Kidney (tissue), 14 donors: ENCODE data around the gene ZNF628. TPM values are rescaled to one million over a fixed set of nuclear protein-coding genes. Genes with fewer than 3 reads are reported as not detected.

Source experiments
- DNase-seq, 5 donors: peaks; one replicate each; pipeline ENCODE4 v3.0.0-alpha.2; 2013 to 2020
- FAIRE-seq: peaks from 2 replicates; lab custom pipeline; 2012; peaks lifted over from hg19 to GRCh38; lab: Jason Lieb, UNC
- H3K27ac ChIP-seq, 2 donors: one replicate each; pipeline ENCODE4 v1.7.0; 2013; ENCODE audit warnings: low read depth in 2 of 2, low read length in 2 of 2, inconsistent platforms in 1 of 2
- H3K27me3 ChIP-seq: one replicate; pipeline ENCODE4 v1.7.1; 2013; ENCODE audit warnings: low read length, inconsistent platforms; ENCODE audit not compliant: control insufficient read depth, insufficient read depth
- H3K36me3 ChIP-seq, 3 donors: one replicate each; pipeline versions ENCODE4 v1.7.0 to v1.7.1; 2013; ENCODE audit warnings: low read length in 3 of 3, control low read depth in 1 of 3, inconsistent platforms in 1 of 3; ENCODE audit not compliant: insufficient read depth in 3 of 3, control insufficient read depth in 2 of 3
- H3K4me1 ChIP-seq, 3 donors: one replicate each; pipeline versions ENCODE4 v1.7.0 to v1.7.1; 2013; ENCODE audit warnings: low read length in 3 of 3, inconsistent platforms in 1 of 3, low read depth in 1 of 3; ENCODE audit not compliant: control insufficient read depth in 2 of 3, insufficient read depth in 2 of 3
- H3K4me3 ChIP-seq, 3 donors: one replicate each; pipeline versions ENCODE4 v1.7.0 to v1.8.1; 2013; ENCODE audit warnings: low read length in 3 of 3, control low read depth in 1 of 3, inconsistent platforms in 1 of 3
- H3K9ac ChIP-seq, 3 donors: one replicate each; pipeline versions ENCODE4 v1.7.0 to v1.7.1; 2013; ENCODE audit warnings: low read length in 3 of 3, control low read depth in 1 of 3, inconsistent platforms in 1 of 3
- H3K9me3 ChIP-seq, 3 donors: one replicate each; pipeline versions ENCODE4 v1.7.0 to v1.7.1; 2013; ENCODE audit warnings: low read length in 3 of 3, control low read depth in 1 of 3, inconsistent platforms in 1 of 3; ENCODE audit not compliant: control insufficient read depth in 2 of 3, insufficient read depth in 1 of 3
- CTCF ChIP-seq: IDR thresholded peaks from 3 replicates; pipeline ENCODE4 v1.5.1; 2012; ENCODE audit warnings: mild to moderate bottlenecking, moderate library complexity, borderline replicate concordance; ENCODE audit not compliant: insufficient read depth; ENCODE audit errors: extremely low read depth
- intact Hi-C: fragments of 100-400 bp; cut with DNase I; formaldehyde crosslinking; loops from one replicate; pipeline ENCODE4 v1.11.1; 2022
- polyA plus RNA-seq: library from polyadenylated mRNA; stranded (reverse); fragments of 350-450 nt; fragmentation: Illumina TruSeq; extraction: RNeasy Lipid Tissue Mini Kit (QIAGEN cat#74804); gene quantifications from one replicate; pipeline ENCODE4 v1.2.3, GENCODE V29; 2014; ENCODE audit warnings: low read depth, low replicate concordance; ENCODE audit not compliant: insufficient read depth
- total RNA-seq: library from RNA; stranded (reverse); fragmentation: NEBNext Ultra II Directional; extraction: Animal tissue kit (Norgen Biotek cat#: 25700); gene quantifications from one replicate; pipeline ENCODE4 v1.2.1, GENCODE V29; 2021
- donor health status: control.
- donor health status: control.
- donor health status: control.
- donor health status: control.
- donor health status: control.
- donor health status: DM: yes; HTN: yes; CAD: no.
- donor health status: Normal renal cell carcinoma (clear cell type).

ZNF628 gene
- total and polyA plus RNA-seq, 2 donors from 2014 or later: 2.3 to 12.0 TPM

GRCh38 chr19:55453511-55454260 is 22.7 kb upstream of the ZNF628 start:
- FAIRE-seq (no peak), DNase-seq (no peak)
- Histone ChIP-seq H3K9ac (no peak overlapping the region), H3K27me3 (peaks cover 4% of the 10 kb centered on the region), H3K4me3 (no peak overlapping the region), H3K27ac (no peak overlapping the region), H3K9me3 (no peaks in the 10 kb centered on the region), H3K4me1 (no peaks in the 10 kb centered on the region), H3K36me3 (no peaks in the 10 kb centered on the region)
- no peak for TF ChIP-seq CTCF
- intact Hi-C loops: no loop called here

GRCh38 chr19:55454787-55455243 is 21.6 kb upstream of the ZNF628 start:
- peak; percentile 16 for TF ChIP-seq CTCF
- peaks cover 3% of the 10 kb centered on the region for H3K27me3 ChIP-seq
- H3K4me3 ChIP-seq: no peak overlapping the region
- no peak overlapping the region for H3K9ac ChIP-seq
- intact Hi-C loops: no loop called here
- H3K4me1 ChIP-seq: peaks cover 0 to 3% (median under 1%) of the 10 kb centered on the region in 3 donors
- DNase-seq (peak in 2 of 5 donors; percentile 54 to 69), FAIRE-seq (no peak)
- H3K9me3 ChIP-seq: no peaks in the 10 kb centered on the region
- no peaks in the 10 kb centered on the region for H3K36me3 ChIP-seq
- no peak overlapping the region for H3K27ac ChIP-seq

GRCh38 chr19:55455576-55456235 is 20.7 kb upstream of the ZNF628 start:
- DNase-seq (no peak), FAIRE-seq (no peak)
- Histone ChIP-seq H3K4me3 (no peak overlapping the region), H3K27ac (no peak overlapping the region), H3K27me3 (no peaks in the 10 kb centered on the region), H3K9ac (no peak overlapping the region), H3K36me3 (no peaks in the 10 kb centered on the region), H3K4me1 (peaks cover 0 to 4% (median 4%) of the 10 kb centered on the region in 3 donors), H3K9me3 (no peaks in the 10 kb centered on the region)
- TF ChIP-seq CTCF: no peak
- intact Hi-C loops: no loop called here
